GM12865 (cell line): Measurements from ENCODE around the gene GRM4.

Experiments used
- DNase-seq: peaks from one replicate; pipeline ENCODE4 v3.0.0; 2010; ENCODE audit warnings: low read depth
- H3K4me3 ChIP-seq: 2 replicates; pipeline ENCODE4 v1.5.1; 2011; ENCODE audit warnings: mild to moderate bottlenecking, low read depth, low read length, control low read depth
- CTCF ChIP-seq: IDR thresholded peaks from 2 replicates; pipeline ENCODE4 v1.5.1; 2011; ENCODE audit warnings: low read length, control low read depth, low read depth, inconsistent platforms; ENCODE audit not compliant: insufficient read depth; ENCODE audit errors: missing control alignments

GRM4 gene

DNA sequence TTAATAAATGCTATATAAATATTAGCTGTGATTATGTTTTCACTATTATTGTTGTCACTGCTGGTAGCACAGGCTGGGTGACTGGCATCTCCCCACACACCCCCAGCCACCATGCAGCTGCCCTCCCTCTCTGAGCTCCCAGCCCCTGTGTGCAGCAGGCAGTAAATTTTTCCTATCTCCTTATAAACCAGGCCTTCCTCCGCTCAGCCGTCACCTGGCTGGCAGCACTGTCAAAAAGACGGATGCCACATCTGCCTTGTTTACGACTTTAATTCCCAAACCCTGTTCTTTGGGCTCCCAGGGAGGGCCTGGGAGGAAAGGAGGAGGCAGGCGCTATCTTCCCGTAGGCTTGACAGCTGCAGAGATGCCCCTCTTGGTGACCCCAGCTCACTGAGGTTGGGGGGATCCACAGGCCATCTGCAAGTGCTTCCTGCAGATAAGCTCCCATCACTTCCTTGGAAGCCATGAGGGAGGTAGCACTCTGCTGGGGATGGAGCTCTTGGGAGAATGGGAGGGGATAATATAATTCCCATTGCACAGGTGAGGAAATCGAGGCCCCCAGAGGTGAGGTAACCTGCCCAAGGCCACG, 94.5 kb downstream of the GRM4 start:
- no peak overlapping the region for H3K4me3 ChIP-seq
- TF ChIP-seq CTCF, result no peak
- DNase-seq, result no peak

- no peak for DNase-seq
- TF ChIP-seq CTCF, result no peak
- no peak overlapping the region for H3K4me3 ChIP-seq
Observed at GRCh38 chr6:34050691-34051090, 95.2 kb downstream of the GRM4 start.

DNA sequence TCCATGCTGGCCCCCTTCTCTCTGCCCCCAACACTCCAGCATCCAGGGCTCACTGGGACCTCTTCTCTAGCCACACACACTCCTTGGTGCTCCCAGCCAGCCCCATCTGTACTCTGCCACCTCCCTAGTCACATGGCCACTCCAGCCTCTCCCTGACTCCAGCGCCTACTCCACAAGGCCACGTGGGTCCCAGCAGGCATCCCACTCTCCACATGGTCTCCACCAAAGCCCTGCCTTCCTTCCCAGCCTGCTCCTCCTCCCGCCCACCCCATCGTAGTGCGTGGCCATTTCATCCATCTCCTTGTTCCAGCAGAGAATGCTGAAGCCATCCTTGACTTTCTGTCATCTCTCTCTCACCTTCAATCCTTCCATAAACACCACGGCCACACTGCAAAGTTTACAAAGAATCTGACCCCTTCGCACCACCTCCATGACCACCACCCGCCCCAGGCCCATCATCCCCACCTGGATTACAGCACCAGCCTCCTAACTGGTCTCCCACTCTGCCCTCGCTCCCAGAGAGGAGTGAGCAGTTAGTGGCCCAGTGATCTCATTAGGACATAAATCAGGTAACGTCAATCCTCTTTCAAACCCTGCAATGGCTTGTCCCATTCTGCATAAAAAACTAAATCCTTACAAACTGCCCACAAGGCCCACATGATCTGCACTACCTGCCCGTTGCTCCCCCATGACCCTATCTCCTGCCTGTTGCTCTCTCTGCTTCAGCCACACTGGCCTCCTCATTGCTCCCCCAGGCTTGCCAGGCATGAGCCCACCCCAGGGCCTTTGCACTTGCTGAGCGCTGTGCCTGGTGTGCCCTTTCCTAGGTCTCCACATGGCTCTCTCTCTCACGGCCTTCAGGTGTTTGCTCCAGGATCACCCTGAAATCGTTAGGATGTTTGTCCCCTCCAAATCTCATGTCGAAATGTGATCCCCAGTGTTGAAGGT, 96.2 kb downstream of the GRM4 start:
- DNase-seq, result no peak
- no peak for TF ChIP-seq CTCF
- no peak overlapping the region for H3K4me3 ChIP-seq

- H3K4me3 ChIP-seq, result no peak overlapping the region
- DNase-seq, result no peak
- no peak for TF ChIP-seq CTCF
Observed at GRCh38 chr6:34047913-34048867, 97.7 kb downstream of the GRM4 start.

GRCh38 chr6:34046617-34047016, 99.3 kb downstream of the GRM4 start:
- TF ChIP-seq CTCF, result no peak
- DNase-seq, result no peak
- no peak overlapping the region for H3K4me3 ChIP-seq

DNA sequence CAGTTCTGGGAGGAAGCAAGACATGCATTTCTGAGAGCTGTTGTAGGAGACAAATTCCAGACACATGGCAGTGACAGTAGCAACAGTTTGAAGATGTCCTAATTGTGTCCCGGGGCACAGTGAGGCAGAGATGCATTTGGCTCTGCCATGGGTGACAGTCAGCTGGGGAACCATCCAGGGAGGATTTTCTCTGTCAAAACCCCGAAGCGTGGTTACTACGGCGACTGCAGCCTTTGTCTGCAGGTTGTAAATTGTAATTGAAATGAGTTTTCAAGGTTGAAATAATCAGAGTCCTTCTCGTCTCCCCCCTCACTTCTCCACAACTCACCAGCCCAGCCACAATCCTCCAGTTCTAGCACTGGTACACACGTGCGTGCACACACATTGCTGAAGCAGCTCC, 100.1 kb downstream of the GRM4 start:
- TF ChIP-seq CTCF, result no peak
- H3K4me3 ChIP-seq, result no peak overlapping the region
- DNase-seq, result no peak
